GM23338 (cell line): ENCODE data around the gene RGP1. TPM values are rescaled to one million over a fixed set of nuclear protein-coding genes. Genes with fewer than 3 reads are reported as not detected.

Experiments
- ATAC-seq: fragments of 200-7000 bp; cut with Tn5 transposase; 3 replicates; pipeline ENCODE4 v1.9.1; 2020
- DNase-seq: peaks from one replicate; pipeline ENCODE4 v3.0.0-alpha.2; 2015; ENCODE audit warnings: low spot score
- H2AFZ ChIP-seq: fragments of 200-600 bp; sonication (generic); 2 replicates; pipeline ENCODE4 v1.8.0; 2016; ENCODE audit warnings: antibody characterized with exemption, mild to moderate bottlenecking, moderate library complexity
- H3F3A ChIP-seq: fragments of 200-600 bp; sonication (generic); replicated peaks from 2 replicates; pipeline ENCODE4 v1.8.0; 2017; ENCODE audit warnings: antibody characterized with exemption, mixed run types, low read depth
- H3K27ac ChIP-seq: fragments of 200-600 bp; sonication (generic); 2 replicates; pipeline ENCODE4 v1.6.1; 2016; ENCODE audit warnings: low read depth
- H3K27me3 ChIP-seq: fragments of 200-600 bp; sonication (generic); 2 replicates; pipeline ENCODE4 v1.8.0; 2016; ENCODE audit warnings: mild to moderate bottlenecking, mixed run types, moderate library complexity; ENCODE audit not compliant: insufficient read depth
- H3K36me3 ChIP-seq: fragments of 200-600 bp; sonication (generic); 2 replicates; pipeline ENCODE4 v1.8.0; 2016; ENCODE audit warnings: mild to moderate bottlenecking; ENCODE audit not compliant: insufficient read depth
- H3K4me1 ChIP-seq: fragments of 200-600 bp; sonication (generic); 2 replicates; pipeline ENCODE4 v1.8.0; 2016; ENCODE audit warnings: mild to moderate bottlenecking, moderate library complexity; ENCODE audit not compliant: insufficient read depth
- H3K4me2 ChIP-seq: fragments of 200-600 bp; sonication (generic); 2 replicates; pipeline ENCODE4 v1.7.1; 2017; ENCODE audit warnings: mixed run types
- H3K4me3 ChIP-seq: fragments of 200-600 bp; sonication (generic); 2 replicates; pipeline ENCODE4 v1.6.1; 2016; ENCODE audit warnings: mixed run types
- H3K79me2 ChIP-seq: fragments of 200-600 bp; sonication (generic); replicated peaks from 2 replicates; pipeline ENCODE4 v1.8.0; 2017; ENCODE audit warnings: mild to moderate bottlenecking; ENCODE audit not compliant: insufficient read depth
- H3K9me2 ChIP-seq: fragments of 200-600 bp; sonication (generic); 2 replicates; pipeline ENCODE4 v1.8.0; 2017; ENCODE audit not compliant: insufficient read depth
- H4K20me1 ChIP-seq: fragments of 200-600 bp; sonication (generic); replicated peaks from 2 replicates; pipeline ENCODE4 v1.8.0; 2017; ENCODE audit warnings: mild to moderate bottlenecking; ENCODE audit not compliant: insufficient read depth
- H3K27ac Mint-ChIP-seq: 2 replicates; pipeline ENCODE4 v1.8.0; 2020; ENCODE audit warnings: inconsistent platforms, mild to moderate bottlenecking, moderate library complexity, mixed read lengths
- H3K27me3 Mint-ChIP-seq: 3 replicates; pipeline ENCODE4 v1.8.0; 2022; ENCODE audit warnings: low read depth, mild to moderate bottlenecking, moderate library complexity, mixed read lengths, inconsistent platforms; ENCODE audit not compliant: insufficient read depth, poor library complexity
- H3K36me3 Mint-ChIP-seq: 3 replicates; pipeline ENCODE4 v1.8.0; 2021; ENCODE audit warnings: low read depth, mild to moderate bottlenecking, inconsistent platforms, moderate library complexity, mixed read lengths
- H3K4me1 Mint-ChIP-seq: 3 replicates; pipeline ENCODE4 v1.8.0; 2020; ENCODE audit warnings: mild to moderate bottlenecking, inconsistent platforms, mixed read lengths
- H3K4me3 Mint-ChIP-seq: 3 replicates; pipeline ENCODE4 v1.8.0; 2021; ENCODE audit warnings: moderate library complexity, mild to moderate bottlenecking, inconsistent platforms, mixed read lengths
- H3K9me3 Mint-ChIP-seq: 3 replicates; pipeline ENCODE4 v1.8.0; 2020; ENCODE audit warnings: moderate library complexity, mild to moderate bottlenecking, inconsistent platforms, mixed read lengths
- CREB1 ChIP-seq: fragments of 250-450 bp; sonication (Bioruptor Pico); IDR thresholded peaks from 2 replicates; pipeline ENCODE4 v1.5.0; 2020; ENCODE audit warnings: low read depth, mild to moderate bottlenecking, moderate library complexity
- EZH2 ChIP-seq: fragments of 200-600 bp; sonication (generic); IDR thresholded peaks from one replicate; pipeline ENCODE4 v1.8.0; 2017; ENCODE audit warnings: antibody characterized with exemption, mild to moderate bottlenecking, low read depth; ENCODE audit not compliant: unreplicated experiment
- EZH2phosphoT487 ChIP-seq: fragments of 200-600 bp; sonication (generic); IDR thresholded peaks from one replicate; pipeline ENCODE4 v1.8.1; 2018; ENCODE audit warnings: antibody characterized with exemption; ENCODE audit not compliant: unreplicated experiment
- JUNB ChIP-seq: IDR thresholded peaks from one replicate; pipeline ENCODE4 v1.6.1; 2016; ENCODE audit warnings: antibody characterized with exemption; ENCODE audit not compliant: unreplicated experiment
- NANOG ChIP-seq: IDR thresholded peaks from 2 replicates; pipeline ENCODE4 v1.6.1; 2016; ENCODE audit warnings: antibody characterized with exemption, borderline replicate concordance
- POLR2AphosphoS5 ChIP-seq: IDR thresholded peaks from 2 replicates; pipeline ENCODE4 v1.6.1; 2016; ENCODE audit warnings: antibody characterized with exemption, low read depth
- STAT1 ChIP-seq: IDR thresholded peaks from one replicate; pipeline ENCODE4 v1.6.1; 2016; ENCODE audit warnings: antibody characterized with exemption; ENCODE audit not compliant: unreplicated experiment
- ZNF114 ChIP-seq: fragments of 250-450 bp; sonication (Bioruptor Pico); IDR thresholded peaks from 2 replicates; pipeline ENCODE4 v1.5.0; 2020; ENCODE audit warnings: mild to moderate bottlenecking, moderate library complexity
- ZNF331 ChIP-seq: fragments of 250-450 bp; sonication (Bioruptor Pico); IDR thresholded peaks from 2 replicates; pipeline ENCODE4 v1.5.0; 2020; ENCODE audit warnings: low read depth, mild to moderate bottlenecking, moderate library complexity
- polyA plus RNA-seq: library from polyadenylated mRNA; unstranded; fragments of >200 nt; fragmentation: Nextera tagmentation; extraction: Ambion mirVana; gene quantifications from 2 replicates; pipeline ENCODE4 v1.2.1, GENCODE V29; 2016
- total RNA-seq: library from RNA; depleted of rRNA; stranded (reverse); fragments of >200 nt; shearing (Covaris generic); gene quantifications from 2 replicates; pipeline ENCODE4 v1.2.3, GENCODE V29; 2014
- TF ChIP-seq, protein P1 (sequence below): fragments of 250-450 bp; sonication (Bioruptor Pico); IDR thresholded peaks from 2 replicates; pipeline ENCODE4 v1.5.0; 2020; ENCODE audit warnings: mild to moderate bottlenecking, moderate library complexity
- TF ChIP-seq, protein P2 (sequence below): IDR thresholded peaks from 2 replicates; pipeline ENCODE4 v1.6.1; 2016; ENCODE audit warnings: antibody characterized with exemption
- TF ChIP-seq, protein P3 (sequence below), 2 experiments: fragments of 200-600 bp in 1 of 2; sonication (generic) in 1 of 2; conservative IDR thresholded peaks; 2 replicates each; pipeline versions ENCODE4 v1.5.1 to v1.6.1; 2016 to 2017; ENCODE audit warnings: antibody characterized with exemption in 2 of 2, low read depth in 2 of 2, mild to moderate bottlenecking in 2 of 2, moderate library complexity in 1 of 2
- TF ChIP-seq, protein P4 (sequence below): IDR thresholded peaks from one replicate; pipeline ENCODE4 v1.6.1; 2018; ENCODE audit warnings: antibody characterized with exemption; ENCODE audit not compliant: unreplicated experiment

RGP1 gene
- total and polyA plus RNA-seq, 2 experiments from 2014 or later = 2.8 to 16.0 TPM

DNA sequence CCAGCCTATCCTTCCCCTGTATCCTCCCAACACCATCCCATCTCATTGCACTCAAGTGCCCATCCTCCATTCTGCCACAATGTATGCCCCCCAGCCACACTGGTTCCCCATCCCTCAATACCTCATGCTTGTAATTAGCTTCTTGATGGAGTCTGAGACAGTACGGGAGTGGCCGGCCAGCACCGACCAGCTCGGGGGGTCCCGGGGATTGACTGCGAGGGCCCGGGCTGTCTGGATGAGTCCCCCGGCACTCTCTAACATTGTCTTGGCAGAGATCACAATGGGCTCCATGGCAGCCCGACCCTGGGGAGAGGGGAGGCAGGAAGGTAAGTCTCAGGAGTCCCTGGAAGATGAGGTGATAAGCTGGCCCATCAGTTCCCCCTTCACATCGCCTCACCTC, 42.1 kb upstream of the RGP1 start:
- Histone ChIP-seq H4K20me1 (no peaks in the 10 kb centered on the region; the same call in 1 of the 2 replicates), H3K27me3 (no peaks in the 10 kb centered on the region), H3K4me2 (no peak overlapping the region), H3K4me1 (no peaks in the 10 kb centered on the region), H3K9me2 (no peaks in the 10 kb centered on the region), H3K79me2 (no peaks in the 10 kb centered on the region), H3K4me3 (no peak overlapping the region), H3F3A (no peaks in the 10 kb centered on the region), H3K36me3 (peaks cover 28% of the 10 kb centered on the region), H3K27ac (no peak overlapping the region), H2AFZ (no peak overlapping the region)
- DNase-seq = no peak
- Mint-ChIP-seq H3K4me1 (no peaks in the 10 kb centered on the region), H3K9me3 (no peaks in the 10 kb centered on the region), H3K27me3 (peaks cover 8% of the 10 kb centered on the region), H3K36me3 (peaks cover 60% of the 10 kb centered on the region), H3K4me3 (no peak overlapping the region), H3K27ac (no peak overlapping the region)
- TF ChIP-seq POLR2AphosphoS5 (no peak), EZH2phosphoT487 (no peak), ZNF114 (no peak), NANOG (no peak), ZNF331 (CRISPR knock-in tag) (no peak), JUNB (no peak), EZH2 (no peak), CREB1 (no peak), STAT1 (no peak)
- TF ChIP-seq, protein P1, sequence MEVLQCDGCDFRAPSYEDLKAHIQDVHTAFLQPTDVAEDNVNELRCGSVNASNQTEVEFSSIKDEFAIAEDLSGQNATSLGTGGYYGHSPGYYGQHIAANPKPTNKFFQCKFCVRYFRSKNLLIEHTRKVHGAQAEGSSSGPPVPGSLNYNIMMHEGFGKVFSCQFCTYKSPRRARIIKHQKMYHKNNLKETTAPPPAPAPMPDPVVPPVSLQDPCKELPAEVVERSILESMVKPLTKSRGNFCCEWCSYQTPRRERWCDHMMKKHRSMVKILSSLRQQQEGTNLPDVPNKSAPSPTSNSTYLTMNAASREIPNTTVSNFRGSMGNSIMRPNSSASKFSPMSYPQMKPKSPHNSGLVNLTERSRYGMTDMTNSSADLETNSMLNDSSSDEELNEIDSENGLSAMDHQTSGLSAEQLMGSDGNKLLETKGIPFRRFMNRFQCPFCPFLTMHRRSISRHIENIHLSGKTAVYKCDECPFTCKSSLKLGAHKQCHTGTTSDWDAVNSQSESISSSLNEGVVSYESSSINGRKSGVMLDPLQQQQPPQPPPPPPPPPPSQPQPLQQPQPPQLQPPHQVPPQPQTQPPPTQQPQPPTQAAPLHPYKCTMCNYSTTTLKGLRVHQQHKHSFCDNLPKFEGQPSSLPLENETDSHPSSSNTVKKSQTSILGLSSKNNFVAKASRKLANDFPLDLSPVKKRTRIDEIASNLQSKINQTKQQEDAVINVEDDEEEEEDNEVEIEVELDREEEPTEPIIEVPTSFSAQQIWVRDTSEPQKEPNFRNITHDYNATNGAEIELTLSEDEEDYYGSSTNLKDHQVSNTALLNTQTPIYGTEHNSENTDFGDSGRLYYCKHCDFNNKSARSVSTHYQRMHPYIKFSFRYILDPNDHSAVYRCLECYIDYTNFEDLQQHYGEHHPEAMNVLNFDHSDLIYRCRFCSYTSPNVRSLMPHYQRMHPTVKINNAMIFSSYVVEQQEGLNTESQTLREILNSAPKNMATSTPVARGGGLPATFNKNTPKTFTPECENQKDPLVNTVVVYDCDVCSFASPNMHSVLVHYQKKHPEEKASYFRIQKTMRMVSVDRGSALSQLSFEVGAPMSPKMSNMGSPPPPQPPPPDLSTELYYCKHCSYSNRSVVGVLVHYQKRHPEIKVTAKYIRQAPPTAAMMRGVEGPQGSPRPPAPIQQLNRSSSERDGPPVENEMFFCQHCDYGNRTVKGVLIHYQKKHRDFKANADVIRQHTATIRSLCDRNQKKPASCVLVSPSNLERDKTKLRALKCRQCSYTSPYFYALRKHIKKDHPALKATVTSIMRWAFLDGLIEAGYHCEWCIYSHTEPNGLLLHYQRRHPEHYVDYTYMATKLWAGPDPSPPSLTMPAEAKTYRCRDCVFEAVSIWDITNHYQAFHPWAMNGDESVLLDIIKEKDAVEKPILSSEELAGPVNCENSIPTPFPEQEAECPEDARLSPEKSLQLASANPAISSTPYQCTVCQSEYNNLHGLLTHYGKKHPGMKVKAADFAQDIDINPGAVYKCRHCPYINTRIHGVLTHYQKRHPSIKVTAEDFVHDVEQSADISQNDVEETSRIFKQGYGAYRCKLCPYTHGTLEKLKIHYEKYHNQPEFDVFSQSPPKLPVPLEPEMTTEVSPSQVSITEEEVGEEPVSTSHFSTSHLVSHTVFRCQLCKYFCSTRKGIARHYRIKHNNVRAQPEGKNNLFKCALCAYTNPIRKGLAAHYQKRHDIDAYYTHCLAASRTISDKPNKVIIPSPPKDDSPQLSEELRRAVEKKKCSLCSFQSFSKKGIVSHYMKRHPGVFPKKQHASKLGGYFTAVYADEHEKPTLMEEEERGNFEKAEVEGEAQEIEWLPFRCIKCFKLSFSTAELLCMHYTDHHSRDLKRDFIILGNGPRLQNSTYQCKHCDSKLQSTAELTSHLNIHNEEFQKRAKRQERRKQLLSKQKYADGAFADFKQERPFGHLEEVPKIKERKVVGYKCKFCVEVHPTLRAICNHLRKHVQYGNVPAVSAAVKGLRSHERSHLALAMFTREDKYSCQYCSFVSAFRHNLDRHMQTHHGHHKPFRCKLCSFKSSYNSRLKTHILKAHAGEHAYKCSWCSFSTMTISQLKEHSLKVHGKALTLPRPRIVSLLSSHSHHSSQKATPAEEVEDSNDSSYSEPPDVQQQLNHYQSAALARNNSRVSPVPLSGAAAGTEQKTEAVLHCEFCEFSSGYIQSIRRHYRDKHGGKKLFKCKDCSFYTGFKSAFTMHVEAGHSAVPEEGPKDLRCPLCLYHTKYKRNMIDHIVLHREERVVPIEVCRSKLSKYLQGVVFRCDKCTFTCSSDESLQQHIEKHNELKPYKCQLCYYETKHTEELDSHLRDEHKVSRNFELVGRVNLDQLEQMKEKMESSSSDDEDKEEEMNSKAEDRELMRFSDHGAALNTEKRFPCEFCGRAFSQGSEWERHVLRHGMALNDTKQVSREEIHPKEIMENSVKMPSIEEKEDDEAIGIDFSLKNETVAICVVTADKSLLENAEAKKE (CRISPR knock-in tag) = no peak
- TF ChIP-seq, protein P2, sequence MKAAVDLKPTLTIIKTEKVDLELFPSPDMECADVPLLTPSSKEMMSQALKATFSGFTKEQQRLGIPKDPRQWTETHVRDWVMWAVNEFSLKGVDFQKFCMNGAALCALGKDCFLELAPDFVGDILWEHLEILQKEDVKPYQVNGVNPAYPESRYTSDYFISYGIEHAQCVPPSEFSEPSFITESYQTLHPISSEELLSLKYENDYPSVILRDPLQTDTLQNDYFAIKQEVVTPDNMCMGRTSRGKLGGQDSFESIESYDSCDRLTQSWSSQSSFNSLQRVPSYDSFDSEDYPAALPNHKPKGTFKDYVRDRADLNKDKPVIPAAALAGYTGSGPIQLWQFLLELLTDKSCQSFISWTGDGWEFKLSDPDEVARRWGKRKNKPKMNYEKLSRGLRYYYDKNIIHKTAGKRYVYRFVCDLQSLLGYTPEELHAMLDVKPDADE = no peak
- TF ChIP-seq, protein P3, sequence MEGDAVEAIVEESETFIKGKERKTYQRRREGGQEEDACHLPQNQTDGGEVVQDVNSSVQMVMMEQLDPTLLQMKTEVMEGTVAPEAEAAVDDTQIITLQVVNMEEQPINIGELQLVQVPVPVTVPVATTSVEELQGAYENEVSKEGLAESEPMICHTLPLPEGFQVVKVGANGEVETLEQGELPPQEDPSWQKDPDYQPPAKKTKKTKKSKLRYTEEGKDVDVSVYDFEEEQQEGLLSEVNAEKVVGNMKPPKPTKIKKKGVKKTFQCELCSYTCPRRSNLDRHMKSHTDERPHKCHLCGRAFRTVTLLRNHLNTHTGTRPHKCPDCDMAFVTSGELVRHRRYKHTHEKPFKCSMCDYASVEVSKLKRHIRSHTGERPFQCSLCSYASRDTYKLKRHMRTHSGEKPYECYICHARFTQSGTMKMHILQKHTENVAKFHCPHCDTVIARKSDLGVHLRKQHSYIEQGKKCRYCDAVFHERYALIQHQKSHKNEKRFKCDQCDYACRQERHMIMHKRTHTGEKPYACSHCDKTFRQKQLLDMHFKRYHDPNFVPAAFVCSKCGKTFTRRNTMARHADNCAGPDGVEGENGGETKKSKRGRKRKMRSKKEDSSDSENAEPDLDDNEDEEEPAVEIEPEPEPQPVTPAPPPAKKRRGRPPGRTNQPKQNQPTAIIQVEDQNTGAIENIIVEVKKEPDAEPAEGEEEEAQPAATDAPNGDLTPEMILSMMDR (conservative IDR thresholded peaks at IDR 0.05; ENCODE audit: low read depth in 2 of 2) = no peak
- TF ChIP-seq, protein P4, sequence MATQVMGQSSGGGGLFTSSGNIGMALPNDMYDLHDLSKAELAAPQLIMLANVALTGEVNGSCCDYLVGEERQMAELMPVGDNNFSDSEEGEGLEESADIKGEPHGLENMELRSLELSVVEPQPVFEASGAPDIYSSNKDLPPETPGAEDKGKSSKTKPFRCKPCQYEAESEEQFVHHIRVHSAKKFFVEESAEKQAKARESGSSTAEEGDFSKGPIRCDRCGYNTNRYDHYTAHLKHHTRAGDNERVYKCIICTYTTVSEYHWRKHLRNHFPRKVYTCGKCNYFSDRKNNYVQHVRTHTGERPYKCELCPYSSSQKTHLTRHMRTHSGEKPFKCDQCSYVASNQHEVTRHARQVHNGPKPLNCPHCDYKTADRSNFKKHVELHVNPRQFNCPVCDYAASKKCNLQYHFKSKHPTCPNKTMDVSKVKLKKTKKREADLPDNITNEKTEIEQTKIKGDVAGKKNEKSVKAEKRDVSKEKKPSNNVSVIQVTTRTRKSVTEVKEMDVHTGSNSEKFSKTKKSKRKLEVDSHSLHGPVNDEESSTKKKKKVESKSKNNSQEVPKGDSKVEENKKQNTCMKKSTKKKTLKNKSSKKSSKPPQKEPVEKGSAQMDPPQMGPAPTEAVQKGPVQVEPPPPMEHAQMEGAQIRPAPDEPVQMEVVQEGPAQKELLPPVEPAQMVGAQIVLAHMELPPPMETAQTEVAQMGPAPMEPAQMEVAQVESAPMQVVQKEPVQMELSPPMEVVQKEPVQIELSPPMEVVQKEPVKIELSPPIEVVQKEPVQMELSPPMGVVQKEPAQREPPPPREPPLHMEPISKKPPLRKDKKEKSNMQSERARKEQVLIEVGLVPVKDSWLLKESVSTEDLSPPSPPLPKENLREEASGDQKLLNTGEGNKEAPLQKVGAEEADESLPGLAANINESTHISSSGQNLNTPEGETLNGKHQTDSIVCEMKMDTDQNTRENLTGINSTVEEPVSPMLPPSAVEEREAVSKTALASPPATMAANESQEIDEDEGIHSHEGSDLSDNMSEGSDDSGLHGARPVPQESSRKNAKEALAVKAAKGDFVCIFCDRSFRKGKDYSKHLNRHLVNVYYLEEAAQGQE = no peak
- no peak for ATAC-seq
